NCI-H82 (cell line): ENCODE results near the gene NANP.
A peak's percentile ranks its signal among the peaks of the same experiment; 100 is the strongest.
"Not testable (repeated sequence)": the region's sequence is repeated elsewhere in the genome, so short reads cannot be mapped to it uniquely, and the experiment has no call there.

Experiments
- DNase-seq: peaks from one replicate; lab custom pipeline; 2025; lab: John Stamatoyannopoulos, UW

NANP gene

DNA sequence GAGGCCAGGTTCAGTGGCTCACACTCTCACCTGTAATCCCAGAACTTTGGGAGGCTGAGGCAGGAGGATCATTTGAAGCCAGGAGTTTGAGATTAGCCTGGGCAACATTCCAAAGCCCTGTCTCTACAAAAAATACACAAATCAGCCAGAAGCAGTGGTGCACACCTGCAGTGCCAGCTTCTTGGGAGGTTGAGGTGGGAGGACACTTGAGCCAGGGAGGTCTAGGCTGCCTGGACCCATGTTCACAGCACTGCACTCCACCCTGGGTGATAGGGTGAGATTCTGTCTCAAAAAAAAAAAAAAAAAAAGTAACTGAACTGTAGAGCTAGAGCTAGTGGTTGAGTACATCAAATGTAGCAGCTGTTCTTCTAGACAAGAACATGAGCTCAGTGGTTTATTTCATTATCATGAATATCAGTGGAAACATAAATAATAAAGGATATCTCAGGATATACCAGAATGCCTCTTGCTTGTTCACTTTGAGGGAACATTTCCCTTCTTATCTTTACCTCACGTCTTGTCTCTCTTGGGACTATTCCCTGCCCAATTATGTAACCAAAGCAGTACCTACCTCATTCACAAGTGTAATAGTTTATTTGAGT, 17.6 kb downstream of the NANP start:
- DNase-seq, result no peak

DNA sequence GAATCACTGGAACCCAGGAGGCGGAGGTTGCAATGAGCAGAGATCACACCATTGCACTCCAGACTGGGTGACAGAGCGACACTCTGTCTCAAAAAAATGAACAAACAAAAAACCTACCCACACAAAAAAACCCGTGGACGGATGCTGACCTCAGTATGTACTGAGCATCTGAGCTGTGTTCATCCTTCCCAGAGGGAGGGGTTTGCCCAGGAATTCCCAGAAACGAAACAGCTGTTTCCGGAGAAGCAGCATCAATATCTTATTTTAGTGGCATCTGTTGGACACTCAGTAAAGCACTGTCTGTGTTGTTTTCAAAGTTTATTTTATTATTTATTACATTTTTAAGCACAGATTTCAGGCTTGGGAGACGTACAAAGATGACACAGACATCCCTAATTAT, 18.7 kb downstream of the NANP start:
- DNase-seq, result no peak

DNA sequence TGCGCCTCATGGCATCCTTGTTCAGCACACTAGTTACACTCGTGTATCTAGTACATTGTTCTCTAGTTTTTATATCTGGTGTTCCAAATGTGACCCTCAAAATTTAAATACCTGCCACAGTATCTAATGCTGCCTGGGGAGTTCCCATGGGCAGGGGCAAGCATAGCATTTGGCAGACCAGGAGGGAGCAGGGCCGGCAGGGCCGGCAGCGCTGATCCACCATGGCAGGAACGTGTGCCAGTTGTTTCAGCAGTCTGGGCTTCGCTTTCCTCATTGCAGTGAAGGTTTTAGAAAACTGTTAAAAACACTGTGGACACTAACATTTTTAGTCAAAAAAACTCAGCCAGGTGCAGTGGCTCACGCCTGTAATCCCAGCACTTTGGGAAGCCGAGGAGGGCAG, 19.2 kb downstream of the NANP start:
- DNase-seq, result no peak

DNA sequence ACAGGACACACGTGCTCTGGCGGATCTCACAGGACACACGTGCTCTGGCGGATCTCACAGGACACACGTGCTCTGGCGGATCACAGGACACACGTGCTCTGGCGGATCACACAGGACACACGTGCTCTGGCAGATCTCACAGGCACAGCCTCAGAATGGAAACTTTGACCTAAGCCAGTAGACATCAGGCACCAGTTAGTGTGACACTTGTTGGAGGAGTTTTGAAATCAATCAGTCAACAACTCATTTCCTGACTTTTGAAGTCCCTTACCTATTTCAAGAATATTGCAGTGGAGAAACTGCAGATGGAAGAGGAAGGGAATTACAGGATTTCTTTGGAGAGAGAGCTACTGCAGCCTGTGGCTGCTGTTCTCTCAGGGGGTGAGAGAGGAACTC, 20.9 kb downstream of the NANP start:
- not testable (repeated sequence) for DNase-seq

DNA sequence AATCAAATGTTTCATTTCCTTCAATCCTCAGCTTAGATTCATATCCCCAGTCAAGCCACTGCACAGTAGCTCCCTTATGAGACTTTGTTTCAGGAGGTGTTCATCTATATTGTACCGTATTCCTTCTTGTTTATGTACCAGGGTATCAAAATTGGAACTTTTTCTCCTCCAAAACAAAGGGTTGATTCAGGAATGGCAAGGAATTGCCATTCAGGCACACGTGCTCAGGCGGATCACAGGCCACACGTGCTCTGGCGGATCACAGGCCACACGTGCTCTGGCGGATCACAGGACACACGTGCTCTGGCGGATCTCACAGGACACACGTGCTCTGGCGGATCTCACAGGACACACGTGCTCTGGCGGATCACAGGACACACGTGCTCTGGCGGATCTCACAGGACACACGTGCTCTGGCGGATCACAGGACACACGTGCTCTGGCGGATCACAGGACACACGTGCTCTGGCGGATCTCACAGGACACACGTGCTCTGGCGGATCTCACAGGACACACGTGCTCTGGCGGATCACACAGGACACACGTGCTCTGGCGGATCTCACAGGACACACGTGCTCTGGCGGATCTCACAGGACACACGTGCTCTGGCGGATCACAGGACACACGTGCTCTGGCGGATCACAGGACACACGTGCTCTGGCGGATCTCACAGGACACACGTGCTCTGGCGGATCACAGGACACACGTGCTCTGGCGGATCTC, 21.5 kb downstream of the NANP start:
- DNase-seq, result not testable (repeated sequence)

DNA sequence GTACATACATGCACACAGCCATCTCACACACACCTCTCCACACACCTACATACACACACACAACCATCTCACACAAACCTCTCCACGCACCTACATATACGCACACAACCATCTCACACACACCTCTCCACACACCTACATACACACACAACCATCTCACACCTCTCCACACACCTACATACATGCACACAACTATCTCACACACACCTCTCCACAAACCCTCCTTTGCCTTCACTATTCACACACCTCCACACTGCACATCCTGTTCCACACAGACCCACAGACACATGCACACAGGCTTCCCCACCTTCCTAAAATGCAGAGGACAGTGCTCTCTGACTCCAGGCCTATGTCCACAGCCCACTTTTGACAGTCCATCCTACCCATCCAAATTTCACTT, 22.2 kb downstream of the NANP start:
- DNase-seq, result no peak

DNA sequence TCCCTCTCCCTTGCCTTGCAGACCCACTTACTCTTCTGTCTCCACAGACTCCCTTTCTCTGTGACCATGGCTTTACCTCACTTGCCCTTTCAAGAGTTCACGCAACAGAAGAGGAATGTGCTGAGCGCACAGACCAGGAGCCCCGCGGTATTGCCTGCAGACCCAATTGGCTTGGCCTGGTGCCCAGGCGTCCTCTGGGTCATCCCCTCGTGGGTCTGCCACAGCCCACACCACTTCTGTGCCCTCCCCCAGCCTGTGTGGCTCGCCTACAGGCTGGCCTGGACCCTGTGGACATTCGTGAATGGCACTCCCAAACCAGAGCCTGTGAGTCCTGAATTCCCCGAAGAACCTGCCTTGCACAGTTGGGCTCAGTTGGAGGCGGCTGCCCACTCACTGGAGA, 23.2 kb downstream of the NANP start:
- DNase-seq, result no peak

DNA sequence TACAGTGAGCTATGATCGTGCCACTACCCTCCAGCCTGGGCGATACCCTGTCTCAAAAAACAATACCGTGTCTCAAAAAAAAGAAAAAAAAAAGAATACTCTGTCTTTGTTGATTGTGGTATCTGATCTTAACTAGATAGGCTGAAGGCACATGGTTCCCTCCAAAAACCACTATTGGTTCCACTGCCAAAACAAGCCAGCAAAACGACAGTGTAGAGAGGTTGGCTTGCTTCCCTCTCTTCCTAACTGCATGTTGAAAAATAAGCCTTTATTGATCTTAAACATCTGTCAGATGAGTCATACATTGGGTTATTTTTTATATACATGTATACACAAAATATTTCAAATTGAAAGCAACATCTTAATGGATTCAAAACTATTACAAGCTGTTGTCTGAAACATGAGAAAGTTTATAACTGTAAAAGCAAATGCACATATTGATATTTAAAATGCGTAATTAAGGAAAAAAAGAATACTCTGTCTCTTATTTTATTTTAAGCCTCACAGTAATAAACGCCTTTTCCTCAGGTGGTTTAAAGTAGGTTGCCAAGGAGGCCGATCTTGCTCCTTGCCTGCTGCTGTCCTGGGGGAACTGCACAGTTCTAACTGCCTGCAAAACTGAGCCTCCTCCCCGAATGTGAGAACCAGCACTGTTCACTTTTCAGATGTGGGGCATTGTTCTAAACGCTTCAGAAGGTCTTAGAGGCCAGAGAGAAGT, 31.5 kb downstream of the NANP start:
- no peak for DNase-seq

DNA sequence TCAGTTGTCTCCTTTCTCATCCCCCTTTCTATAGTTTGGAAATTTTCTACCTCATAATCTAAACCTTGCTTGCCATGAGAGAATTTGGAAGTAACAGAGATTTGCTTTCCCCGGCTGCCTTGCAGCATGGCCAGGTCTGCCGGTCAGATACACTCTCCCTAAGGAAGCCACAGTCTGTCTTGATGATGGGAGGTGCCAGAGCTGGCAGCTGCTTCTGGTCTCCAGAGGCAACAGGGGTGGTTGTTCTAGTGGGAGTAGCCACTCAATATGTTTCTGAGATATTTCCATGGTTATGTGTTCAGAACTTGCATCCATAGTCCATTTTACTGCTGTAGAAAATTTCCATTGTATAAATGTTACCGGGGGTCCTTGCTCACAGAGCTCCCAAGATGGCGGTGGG, 33.0 kb downstream of the NANP start:
- not testable (repeated sequence) for DNase-seq

DNA sequence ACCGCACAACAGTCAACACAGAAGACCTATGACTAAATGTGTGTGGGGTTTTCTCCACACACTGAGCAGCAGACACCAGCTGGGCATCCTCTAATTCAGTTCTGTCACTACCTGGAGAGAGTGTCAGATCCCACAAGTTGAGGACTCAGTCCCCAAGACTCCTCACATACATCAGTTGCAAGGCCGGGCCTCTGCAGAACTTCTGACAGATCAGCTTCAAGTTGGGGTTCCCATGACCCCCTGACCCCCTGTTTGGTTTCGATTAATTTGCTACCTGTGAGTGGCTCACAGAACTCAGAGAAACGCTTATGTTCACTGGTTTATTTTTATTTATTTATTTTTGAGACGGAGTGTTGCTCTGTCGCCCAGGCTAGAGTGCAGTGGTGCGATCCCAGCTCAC, 35.3 kb downstream of the NANP start:
- no peak for DNase-seq

DNA sequence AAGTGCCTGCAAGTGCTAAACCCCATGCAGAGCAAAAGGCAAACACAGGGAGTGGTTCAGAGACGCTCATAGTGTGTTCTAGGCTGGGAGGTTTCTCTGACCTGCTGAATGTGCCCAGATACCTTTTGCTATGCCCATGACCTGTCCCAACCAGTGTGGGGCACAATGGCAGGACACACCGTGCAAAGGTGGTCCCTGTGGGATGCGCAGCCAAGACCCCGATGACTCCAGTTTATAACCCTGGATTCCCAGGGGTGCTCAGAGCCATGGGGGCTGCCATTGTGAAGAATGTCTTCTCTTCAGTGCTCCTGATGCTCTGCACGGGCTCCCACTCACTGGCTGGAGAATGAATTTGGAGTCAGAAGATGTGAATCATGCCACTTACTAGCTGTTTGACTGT, 36.3 kb downstream of the NANP start:
- DNase-seq, result no peak

DNA sequence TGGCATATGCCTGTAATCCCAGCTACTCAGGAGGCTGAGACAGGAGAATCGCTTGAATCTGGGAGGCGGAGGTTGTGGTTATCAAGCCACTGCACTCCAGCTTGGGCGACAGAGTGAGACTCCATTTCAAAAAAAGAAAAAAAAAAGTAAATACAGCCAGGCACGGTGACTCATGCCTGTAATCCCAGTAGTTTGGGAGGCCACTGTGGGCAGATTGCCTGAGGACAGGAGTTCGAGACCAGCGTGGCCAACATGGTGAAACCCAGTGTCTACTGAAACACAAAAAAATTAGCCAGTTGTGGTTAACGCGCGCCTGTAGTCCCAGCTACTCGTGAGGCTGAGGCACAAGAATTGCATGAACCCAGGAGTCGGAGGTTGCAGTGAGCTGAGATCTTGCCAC, 36.9 kb downstream of the NANP start:
- no peak for DNase-seq

DNA sequence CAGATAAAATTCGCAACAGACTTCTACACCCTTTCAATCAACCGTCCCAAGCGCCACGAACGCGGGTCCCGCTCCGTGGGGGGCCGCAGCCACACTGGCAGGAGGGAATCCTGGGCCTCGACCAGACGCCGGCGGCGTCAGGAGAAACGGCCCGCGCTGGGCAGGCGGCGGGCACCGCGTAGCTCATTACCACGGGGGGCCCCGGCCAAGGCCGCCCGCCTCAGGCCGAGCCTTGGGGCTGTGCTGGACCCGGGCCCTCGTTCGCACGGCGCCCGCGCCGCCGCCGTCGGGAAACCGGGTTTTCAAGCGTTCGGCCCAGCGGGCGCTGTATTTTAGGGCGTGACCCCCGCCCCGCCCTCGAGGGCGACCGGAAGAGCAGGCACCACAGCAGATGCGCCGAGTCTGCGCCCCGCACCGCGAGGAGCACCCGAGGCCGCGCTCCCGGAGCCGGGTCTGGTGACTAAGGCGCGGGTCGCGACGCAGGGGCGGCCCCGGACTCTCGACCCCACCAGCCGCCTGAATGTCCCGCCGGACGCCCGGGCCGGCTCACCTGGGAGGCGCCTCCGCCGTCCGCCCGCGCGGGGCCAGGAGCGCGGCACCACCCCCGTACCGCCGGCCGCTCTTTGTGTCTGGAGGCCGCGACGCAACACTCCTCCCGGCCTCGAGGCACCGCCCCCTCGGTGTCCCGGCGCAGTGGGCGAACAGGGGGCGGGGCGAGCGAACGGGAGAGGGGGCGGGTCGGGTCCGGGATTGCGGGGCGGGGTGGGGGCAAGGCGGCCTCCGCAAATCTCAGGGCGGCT, 38.7 kb downstream of the NANP start, which contains the start of gene NINL:
Gene NINL, minus strand, starts transcription at position 627 of the 800 bp plus-strand sequence. CDS start 58,944 bp downstream, outside the sequence.
- peak; percentile 89 for DNase-seq

DNA sequence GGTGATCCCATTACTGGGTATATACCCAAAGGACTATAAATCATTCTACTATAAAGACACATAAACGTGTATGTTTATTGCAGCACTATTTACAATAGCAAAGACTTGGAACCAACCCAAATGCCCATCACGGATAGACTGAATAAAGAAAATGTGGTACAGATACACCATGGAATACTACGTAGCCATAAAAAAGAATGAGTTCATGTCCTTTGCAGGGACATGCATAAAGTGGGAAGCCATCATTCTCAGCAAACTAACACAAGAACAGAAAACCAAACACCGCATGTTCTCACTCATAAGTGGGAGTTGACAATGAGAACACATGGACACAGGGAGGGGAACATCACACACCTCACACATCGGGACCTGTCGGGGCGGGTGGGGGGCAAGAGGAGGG, 40.2 kb downstream of the NANP start:
- not testable (repeated sequence) for DNase-seq

DNA sequence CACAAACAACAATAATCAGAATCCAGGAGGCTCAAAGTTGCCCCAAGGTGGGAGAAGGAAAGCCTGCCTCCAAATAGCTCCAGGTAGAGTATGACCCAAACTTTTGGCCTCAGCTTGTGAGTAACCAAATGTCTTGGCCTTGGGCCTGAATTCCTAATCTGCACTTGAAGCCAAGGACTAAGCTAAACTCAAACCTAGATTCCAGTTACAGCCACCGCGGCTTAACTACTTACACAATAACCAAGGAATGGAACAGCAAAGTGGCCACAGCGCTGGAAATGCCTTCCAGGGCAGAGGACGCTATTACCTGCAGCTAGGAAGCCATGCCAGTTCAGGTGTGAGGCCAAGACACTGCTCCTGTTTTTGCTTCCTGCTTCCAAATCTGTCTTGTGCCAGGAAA, 43.1 kb downstream of the NANP start:
- no peak for DNase-seq

DNA sequence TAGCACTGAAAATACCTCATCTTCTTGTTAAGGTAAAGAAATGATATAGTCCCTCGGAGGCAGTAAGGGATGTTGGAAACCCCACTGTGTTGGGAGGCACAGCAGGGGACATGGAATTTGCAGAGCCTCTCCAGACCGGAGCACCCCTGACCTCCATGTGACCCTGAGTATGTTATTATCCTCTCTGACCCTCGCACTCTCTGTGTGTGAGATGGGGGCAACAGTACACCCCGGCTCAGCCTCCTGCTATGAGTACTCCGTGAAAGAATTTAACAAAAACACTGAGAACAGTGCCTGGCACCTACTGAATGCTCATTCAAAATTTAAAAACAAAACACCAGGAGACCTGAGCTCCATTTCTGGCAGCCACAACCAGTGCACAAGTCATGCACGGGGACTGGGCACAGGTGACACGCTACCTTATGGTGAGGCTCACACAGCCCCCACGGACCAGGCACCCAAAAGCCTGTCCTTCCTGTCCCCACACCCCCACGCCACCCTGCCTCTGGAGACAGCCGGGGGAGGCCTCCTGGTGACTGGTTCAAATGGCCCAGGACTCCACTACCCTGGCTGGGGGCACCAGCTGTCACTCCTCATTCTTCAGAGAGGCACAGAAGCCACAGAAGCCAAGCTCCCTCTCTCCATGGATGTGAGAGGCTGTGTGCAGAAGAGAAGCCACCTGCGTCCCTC, 44.6 kb downstream of the NANP start:
- no peak for DNase-seq

DNA sequence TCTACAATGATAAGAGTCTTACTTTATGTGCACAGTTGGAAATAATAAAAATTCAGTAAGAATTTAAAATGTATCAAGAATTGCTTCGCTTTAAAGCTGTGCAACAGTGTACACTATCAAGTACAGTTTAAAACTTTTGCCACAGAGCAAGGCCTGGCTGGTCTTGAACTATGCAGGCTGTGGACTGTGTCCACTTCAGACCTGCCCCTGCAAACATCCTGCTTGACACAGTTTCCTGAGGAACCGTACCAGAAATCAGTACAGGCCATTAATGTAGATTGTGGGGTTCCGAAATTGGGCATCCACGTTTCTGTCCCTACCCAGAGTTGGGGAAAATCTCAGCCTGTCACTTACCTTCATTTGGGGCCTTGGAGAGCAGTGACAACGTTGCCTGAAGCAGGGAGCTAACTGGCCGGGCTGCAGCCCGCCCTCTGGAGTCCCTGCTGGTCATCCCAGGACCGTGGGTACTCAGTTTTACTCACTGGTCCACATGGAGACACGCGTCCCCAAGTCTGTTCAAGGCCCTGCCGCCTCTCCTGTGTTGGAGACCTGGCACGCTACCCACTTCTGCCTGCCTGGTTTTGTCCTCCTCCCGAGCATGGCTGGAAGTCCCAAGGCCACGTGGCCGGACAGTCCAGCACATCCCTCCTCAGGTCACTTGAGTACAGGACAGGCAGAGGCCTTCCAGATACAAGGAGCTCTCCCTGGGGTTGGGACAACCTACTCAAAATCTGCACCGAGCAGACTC, 46.9 kb downstream of the NANP start:
- DNase-seq, result no peak

DNA sequence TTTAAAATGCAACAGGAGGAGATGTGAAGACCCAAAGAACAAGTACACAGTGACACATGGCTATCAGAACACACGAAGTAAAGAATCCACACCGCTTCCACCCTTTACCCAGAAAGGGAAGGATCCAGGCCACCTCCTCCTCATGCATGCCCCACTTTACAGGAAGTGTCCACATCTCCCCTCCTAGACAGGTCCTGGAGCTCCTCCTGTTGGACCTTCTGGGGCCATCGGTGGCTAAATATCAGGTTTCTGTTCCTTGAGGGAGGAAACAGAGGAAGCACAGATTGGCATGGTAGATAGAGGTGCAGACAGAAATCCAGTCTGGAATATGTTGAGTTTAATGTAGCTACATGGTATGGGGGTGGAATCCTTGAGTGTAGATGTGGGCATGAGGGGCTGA, 49.4 kb downstream of the NANP start:
- peak; percentile 64 for DNase-seq

DNA sequence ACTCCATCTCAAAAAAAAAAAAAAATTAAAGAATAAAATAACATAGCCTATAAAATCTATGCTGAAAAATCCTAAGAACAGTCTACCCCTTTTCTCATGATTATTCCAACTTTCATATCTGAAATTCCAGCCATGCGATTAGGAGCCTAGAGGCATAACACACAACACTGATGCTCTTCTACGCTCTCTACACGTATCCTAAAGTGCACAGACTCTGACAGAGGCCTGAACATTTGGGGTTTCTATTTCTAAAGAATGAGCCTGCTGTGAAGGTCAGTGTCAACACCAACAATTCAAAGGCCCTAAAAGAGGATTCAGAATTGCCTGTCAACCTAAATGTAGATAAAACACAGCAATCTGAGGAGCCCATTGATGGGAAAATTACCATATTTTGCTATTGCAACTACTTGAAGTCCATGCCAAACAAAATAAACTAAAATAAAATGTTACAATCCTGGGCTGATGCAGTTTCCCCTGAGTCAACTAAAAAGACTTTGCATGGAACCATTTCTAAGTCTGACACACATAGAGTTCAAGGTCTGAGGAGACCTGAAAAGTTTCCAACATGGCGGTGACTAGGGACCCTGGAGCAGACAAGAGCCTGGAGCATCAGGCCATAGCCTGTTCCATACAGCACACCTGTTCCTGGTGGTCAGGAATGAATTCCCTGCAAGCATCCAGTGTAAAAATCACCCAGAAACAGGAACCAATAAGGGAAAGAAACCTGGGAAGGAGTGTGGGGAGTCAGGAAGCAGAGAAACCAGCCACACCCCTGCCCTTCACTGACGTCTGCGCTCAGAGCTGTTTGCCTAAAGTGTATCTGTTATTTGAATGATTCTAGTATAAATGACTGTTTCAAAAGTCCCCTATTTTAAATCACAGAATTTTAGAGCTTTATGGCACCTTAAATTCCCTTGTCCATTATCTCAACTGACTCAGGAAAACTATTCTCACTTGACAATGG, 50.2 kb downstream of the NANP start:
- DNase-seq, result no peak

DNA sequence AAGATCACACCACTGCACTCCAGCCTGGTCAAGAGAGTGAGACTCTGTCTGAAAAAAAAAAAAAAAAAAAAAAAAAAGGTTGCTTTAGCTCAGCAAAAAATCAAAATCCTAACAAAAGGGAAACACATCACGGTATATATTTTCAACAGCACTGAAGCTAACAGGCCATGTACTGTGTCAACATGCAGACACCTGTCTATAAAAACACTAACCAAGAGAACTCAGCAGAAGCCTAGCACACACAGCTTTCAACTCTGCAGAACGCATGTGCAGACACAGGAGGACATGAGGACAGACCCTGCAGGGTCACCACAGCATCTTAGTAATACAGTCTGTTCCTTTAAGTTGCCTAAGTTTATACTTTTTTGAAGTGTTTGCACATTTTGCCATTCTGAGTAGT, 52.0 kb downstream of the NANP start:
- no peak for DNase-seq
